ENCODE measurements around the gene TXNDC17.

The TXNDC17 gene

GRCh38 chr17:6676802-6677157, 35.9 kb downstream of the TXNDC17 start:
- Mint-ChIP-seq H3K36me3 (no peaks in the 10 kb centered on the region), H3K4me3 (no peak overlapping the region), H3K9me3 (no peaks in the 10 kb centered on the region), H3K4me1 (peaks cover 9% of the 10 kb centered on the region), H3K27ac (no peak overlapping the region), H3K27me3 (peaks cover 39% of the 10 kb centered on the region)
- CTCF ChIA-PET, result interaction anchor here (1.5 kb wide), 1 partner anchor 10 kb away, joined by 5 read pairs; no protein-coding TSS in a partner anchor
- DNase-seq, result no peak

GRCh38 chr17:6677158-6677831, 36.4 kb downstream of the TXNDC17 start:
- Mint-ChIP-seq H3K9me3 (no peaks in the 10 kb centered on the region), H3K4me3 (no peak overlapping the region), H3K36me3 (no peaks in the 10 kb centered on the region), H3K27me3 (peaks cover 44% of the 10 kb centered on the region), H3K27ac (no peak overlapping the region), H3K4me1 (peaks cover 9% of the 10 kb centered on the region)
- CTCF ChIA-PET, result interaction anchor here (0.9 to 1.5 kb wide), 2 partner anchors 11 to 74 kb away, joined by 3 to 5 read pairs; no protein-coding TSS in a partner anchor
- DNase-seq, result peak; percentile 29

DNA sequence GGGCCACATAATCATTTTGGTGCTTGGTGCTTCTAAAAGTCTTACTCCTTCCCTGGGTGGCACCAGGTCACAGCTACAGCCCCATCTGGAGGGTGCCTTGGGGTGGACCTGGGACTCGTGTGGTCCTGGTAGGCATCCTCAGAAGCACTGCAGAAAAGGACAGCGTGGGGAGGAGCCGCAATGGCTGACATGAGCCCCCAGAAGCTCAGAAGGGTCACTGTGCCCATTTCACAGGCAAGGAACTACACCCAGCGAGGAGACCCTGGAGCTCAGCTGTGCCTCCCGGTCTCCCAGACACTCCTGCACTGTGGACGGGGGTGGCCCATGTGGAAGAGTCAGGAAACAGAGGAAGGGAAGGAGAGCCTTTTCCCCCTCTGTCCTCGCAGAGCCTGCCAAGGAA, 37.1 kb downstream of the TXNDC17 start:
- Mint-ChIP-seq H3K27me3 (peaks cover 51% of the 10 kb centered on the region), H3K27ac (no peak overlapping the region), H3K36me3 (no peaks in the 10 kb centered on the region), H3K4me3 (no peak overlapping the region), H3K9me3 (no peaks in the 10 kb centered on the region), H3K4me1 (peaks cover 9% of the 10 kb centered on the region)
- DNase-seq, result no peak
- CTCF ChIA-PET, result interaction anchor here (0.9 to 1.5 kb wide), 2 partner anchors 11 to 73 kb away, joined by 3 to 5 read pairs; no protein-coding TSS in a partner anchor

DNA sequence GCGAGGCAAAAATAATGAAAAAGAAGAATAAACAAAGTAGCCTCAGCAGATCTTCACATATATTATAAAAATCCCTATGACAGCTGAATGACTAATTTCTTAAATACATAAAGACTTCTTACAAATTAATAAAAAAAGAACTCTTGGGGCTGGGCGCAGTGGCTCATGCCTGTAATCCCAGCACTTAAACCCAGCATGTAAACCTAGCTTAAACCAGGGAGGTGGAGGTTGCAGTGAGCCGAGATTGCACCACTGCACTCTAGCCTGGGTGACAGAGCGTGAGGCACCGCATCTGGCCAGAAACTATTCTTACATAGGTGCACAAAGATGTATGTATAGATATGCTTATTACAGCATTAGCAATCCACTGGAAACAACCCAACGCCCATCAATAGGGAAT, 38.4 kb downstream of the TXNDC17 start:
- H3K4me1 Mint-ChIP-seq, result peaks cover 9% of the 10 kb centered on the region
- no peaks in the 10 kb centered on the region for H3K36me3 Mint-ChIP-seq
- no peak for DNase-seq
- H3K9me3 Mint-ChIP-seq, result no peaks in the 10 kb centered on the region
- CTCF ChIA-PET, result no interaction called here
- H3K27ac Mint-ChIP-seq, result no peak overlapping the region
- H3K4me3 Mint-ChIP-seq, result no peak overlapping the region
- H3K27me3 Mint-ChIP-seq, result peaks cover 53% of the 10 kb centered on the region

- H3K4me1 Mint-ChIP-seq, result peaks cover 9% of the 10 kb centered on the region
- no peaks in the 10 kb centered on the region for H3K9me3 Mint-ChIP-seq
- peaks cover 62% of the 10 kb centered on the region for H3K27me3 Mint-ChIP-seq
- no peak for DNase-seq
- no peak overlapping the region for H3K27ac Mint-ChIP-seq
- CTCF ChIA-PET, result no interaction called here
- no peak overlapping the region for H3K4me3 Mint-ChIP-seq
- no peaks in the 10 kb centered on the region for H3K36me3 Mint-ChIP-seq
Measured at GRCh38 chr17:6681176-6681575, 40.3 kb downstream of the TXNDC17 start.

GRCh38 chr17:6681671-6682070, 40.8 kb downstream of the TXNDC17 start:
- Mint-ChIP-seq H3K27ac (no peak overlapping the region), H3K4me3 (no peak overlapping the region), H3K36me3 (no peaks in the 10 kb centered on the region), H3K9me3 (no peaks in the 10 kb centered on the region), H3K4me1 (peaks cover 9% of the 10 kb centered on the region), H3K27me3 (peaks cover 61% of the 10 kb centered on the region)
- no peak for DNase-seq
- CTCF ChIA-PET, result interaction anchor here (0.7 kb wide), 1 partner anchor 18 kb away, joined by 3 read pairs; no protein-coding TSS in a partner anchor

DNA sequence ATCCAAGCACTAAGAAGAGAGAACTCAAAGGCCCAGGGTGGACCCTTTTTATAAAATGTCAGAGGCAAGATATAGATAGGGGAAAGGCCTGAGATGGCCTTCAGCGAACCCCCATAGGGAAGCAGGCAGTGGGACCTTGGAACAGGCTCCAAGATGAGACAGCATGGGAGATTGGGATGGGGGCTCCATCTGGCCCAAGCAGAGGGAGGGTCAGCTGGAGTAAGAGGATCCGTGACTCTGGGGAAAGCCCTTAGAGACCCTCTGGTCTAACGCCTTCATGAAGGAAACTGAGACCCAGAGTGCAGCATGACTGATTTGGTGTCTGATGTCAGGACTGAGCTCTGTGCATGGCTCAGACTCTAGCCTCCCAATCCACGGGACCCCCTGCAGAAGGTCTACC, 41.5 kb downstream of the TXNDC17 start:
- no peak overlapping the region for H3K27ac Mint-ChIP-seq
- peaks cover 58% of the 10 kb centered on the region for H3K27me3 Mint-ChIP-seq
- H3K36me3 Mint-ChIP-seq, result no peaks in the 10 kb centered on the region
- DNase-seq, result no peak
- peaks cover 6% of the 10 kb centered on the region for H3K4me1 Mint-ChIP-seq
- CTCF ChIA-PET, result interaction anchor here (0.7 to 1.2 kb wide), 2 partner anchors 16 to 18 kb away, joined by 3 to 4 read pairs; no protein-coding TSS in a partner anchor
- no peak overlapping the region for H3K4me3 Mint-ChIP-seq
- no peaks in the 10 kb centered on the region for H3K9me3 Mint-ChIP-seq

- no peaks in the 10 kb centered on the region for H3K9me3 Mint-ChIP-seq
- no peaks in the 10 kb centered on the region for H3K4me1 Mint-ChIP-seq
- H3K27ac Mint-ChIP-seq, result no peak overlapping the region
- no peaks in the 10 kb centered on the region for H3K36me3 Mint-ChIP-seq
- CTCF ChIA-PET, result interaction anchor here (1.2 kb wide), 1 partner anchor 17 kb away, joined by 4 read pairs; no protein-coding TSS in a partner anchor
- no peak for DNase-seq
- peaks cover 49% of the 10 kb centered on the region for H3K27me3 Mint-ChIP-seq
- no peak overlapping the region for H3K4me3 Mint-ChIP-seq
Measured at GRCh38 chr17:6683081-6683684, 42.3 kb downstream of the TXNDC17 start.

GRCh38 chr17:6683730-6684459, 43.0 kb downstream of the TXNDC17 start:
- H3K27me3 Mint-ChIP-seq, result peaks cover 42% of the 10 kb centered on the region
- no peak overlapping the region for H3K4me3 Mint-ChIP-seq
- H3K9me3 Mint-ChIP-seq, result no peaks in the 10 kb centered on the region
- CTCF ChIA-PET, result interaction anchor here (0.7 to 1.2 kb wide), 2 partner anchors 17 to 198 kb away, joined by 3 to 4 read pairs; no protein-coding TSS in a partner anchor
- H3K4me1 Mint-ChIP-seq, result no peaks in the 10 kb centered on the region
- no peak overlapping the region for H3K27ac Mint-ChIP-seq
- no peak for DNase-seq
- H3K36me3 Mint-ChIP-seq, result no peaks in the 10 kb centered on the region

GRCh38 chr17:6684460-6684783, 43.6 kb downstream of the TXNDC17 start:
- H3K9me3 Mint-ChIP-seq, result no peaks in the 10 kb centered on the region
- DNase-seq, result no peak
- CTCF ChIA-PET, result interaction anchor here (0.7 kb wide), 1 partner anchor 198 kb away, joined by 3 read pairs; no protein-coding TSS in a partner anchor
- peaks cover 42% of the 10 kb centered on the region for H3K27me3 Mint-ChIP-seq
- H3K4me1 Mint-ChIP-seq, result no peaks in the 10 kb centered on the region
- H3K4me3 Mint-ChIP-seq, result no peak overlapping the region
- H3K36me3 Mint-ChIP-seq, result no peaks in the 10 kb centered on the region
- H3K27ac Mint-ChIP-seq, result no peak overlapping the region

GRCh38 chr17:6684881-6685767, 44.3 kb downstream of the TXNDC17 start:
- Mint-ChIP-seq H3K36me3 (no peaks in the 10 kb centered on the region), H3K9me3 (no peaks in the 10 kb centered on the region), H3K27ac (no peak overlapping the region), H3K4me3 (no peak overlapping the region), H3K4me1 (no peaks in the 10 kb centered on the region), H3K27me3 (peaks cover 43% of the 10 kb centered on the region)
- no peak for DNase-seq
- CTCF ChIA-PET, result no interaction called here

DNA sequence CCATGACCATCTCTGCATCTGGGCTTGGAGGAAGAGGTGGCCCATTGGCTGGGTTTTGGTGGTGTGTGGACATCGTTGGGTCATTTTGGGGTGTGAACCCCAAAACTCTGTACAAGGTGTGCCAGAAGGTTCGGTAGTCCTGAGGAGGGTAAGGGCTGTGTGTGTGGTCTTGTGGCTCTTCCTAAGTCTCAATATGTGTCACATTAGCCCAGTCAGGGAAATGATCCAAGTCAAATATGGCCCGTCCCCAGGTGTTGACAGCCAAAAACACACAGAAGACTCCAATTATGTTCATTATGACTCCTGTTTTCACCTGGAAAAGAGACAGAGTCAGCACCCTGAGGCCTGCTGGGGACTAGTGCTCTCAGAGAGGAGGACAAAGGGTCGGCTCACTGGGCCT, 45.2 kb downstream of the TXNDC17 start:
- CTCF ChIA-PET, result interaction anchor here (0.7 kb wide), 1 partner anchor 79 kb away, joined by 3 read pairs; no protein-coding TSS in a partner anchor
- H3K36me3 Mint-ChIP-seq, result no peaks in the 10 kb centered on the region
- H3K27ac Mint-ChIP-seq, result no peak overlapping the region
- no peaks in the 10 kb centered on the region for H3K9me3 Mint-ChIP-seq
- H3K27me3 Mint-ChIP-seq, result peaks cover 48% of the 10 kb centered on the region
- no peak overlapping the region for H3K4me3 Mint-ChIP-seq
- no peak for DNase-seq
- H3K4me1 Mint-ChIP-seq, result no peaks in the 10 kb centered on the region

DNA sequence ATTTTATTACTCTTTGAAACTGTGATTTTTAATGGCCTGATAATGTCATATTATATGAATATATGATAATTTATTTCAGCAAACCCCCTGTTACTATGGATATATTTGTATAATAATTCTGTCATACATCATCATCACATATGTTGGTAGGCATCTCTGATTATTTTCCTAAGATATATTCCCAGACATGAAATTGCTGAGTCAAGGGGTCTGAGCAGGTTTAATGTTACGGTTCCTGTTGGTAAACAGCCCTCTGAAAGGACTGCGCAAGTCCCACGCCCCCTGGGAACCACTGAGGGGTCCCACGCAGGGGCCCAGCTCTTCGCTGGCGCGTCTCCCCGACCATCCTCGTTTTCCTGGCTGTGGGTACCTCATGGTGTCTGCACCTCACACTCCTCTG, 48.1 kb downstream of the TXNDC17 start:
- no peak overlapping the region for H3K27ac Mint-ChIP-seq
- no peaks in the 10 kb centered on the region for H3K4me1 Mint-ChIP-seq
- no peaks in the 10 kb centered on the region for H3K9me3 Mint-ChIP-seq
- DNase-seq, result no peak
- CTCF ChIA-PET, result no interaction called here
- H3K4me3 Mint-ChIP-seq, result no peak overlapping the region
- H3K27me3 Mint-ChIP-seq, result peaks cover 49% of the 10 kb centered on the region
- no peaks in the 10 kb centered on the region for H3K36me3 Mint-ChIP-seq

- Mint-ChIP-seq H3K36me3 (no peaks in the 10 kb centered on the region), H3K4me1 (no peaks in the 10 kb centered on the region), H3K4me3 (no peak overlapping the region), H3K27ac (no peak overlapping the region), H3K9me3 (no peaks in the 10 kb centered on the region), H3K27me3 (peaks cover 54% of the 10 kb centered on the region)
- DNase-seq, result no peak
- CTCF ChIA-PET, result no interaction called here
Measured at GRCh38 chr17:6690641-6691040, 49.8 kb downstream of the TXNDC17 start.

All from activated naive CD4-positive, alpha-beta T cell treated with anti-CD3 and anti-CD28 coated beads, Interleukin-2, amount 10 ng/mL, durations not matched to agents 7 days and 5 days (primary cell).